VCaP (cell line): ENCODE measurements around the gene SIAH3.

Source experiments
- H3K27ac ChIP-seq: fragments of 450-650 bp; 2 replicates; pipeline ENCODE4 v1.5.1; 2017
- TF ChIP-seq, protein P1 (sequence below): fragments of 450-650 bp; conservative IDR thresholded peaks from 2 replicates; pipeline ENCODE4 v1.5.1; 2017; ENCODE audit warnings: mild to moderate bottlenecking, moderate library complexity

SIAH3 gene

GRCh38 chr13:45787346-45787745 lies 64.2 kb downstream of the SIAH3 start:
- no peak overlapping the region for H3K27ac ChIP-seq
- TF ChIP-seq, protein P1, sequence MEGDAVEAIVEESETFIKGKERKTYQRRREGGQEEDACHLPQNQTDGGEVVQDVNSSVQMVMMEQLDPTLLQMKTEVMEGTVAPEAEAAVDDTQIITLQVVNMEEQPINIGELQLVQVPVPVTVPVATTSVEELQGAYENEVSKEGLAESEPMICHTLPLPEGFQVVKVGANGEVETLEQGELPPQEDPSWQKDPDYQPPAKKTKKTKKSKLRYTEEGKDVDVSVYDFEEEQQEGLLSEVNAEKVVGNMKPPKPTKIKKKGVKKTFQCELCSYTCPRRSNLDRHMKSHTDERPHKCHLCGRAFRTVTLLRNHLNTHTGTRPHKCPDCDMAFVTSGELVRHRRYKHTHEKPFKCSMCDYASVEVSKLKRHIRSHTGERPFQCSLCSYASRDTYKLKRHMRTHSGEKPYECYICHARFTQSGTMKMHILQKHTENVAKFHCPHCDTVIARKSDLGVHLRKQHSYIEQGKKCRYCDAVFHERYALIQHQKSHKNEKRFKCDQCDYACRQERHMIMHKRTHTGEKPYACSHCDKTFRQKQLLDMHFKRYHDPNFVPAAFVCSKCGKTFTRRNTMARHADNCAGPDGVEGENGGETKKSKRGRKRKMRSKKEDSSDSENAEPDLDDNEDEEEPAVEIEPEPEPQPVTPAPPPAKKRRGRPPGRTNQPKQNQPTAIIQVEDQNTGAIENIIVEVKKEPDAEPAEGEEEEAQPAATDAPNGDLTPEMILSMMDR: no peak

- TF ChIP-seq, protein P1: no peak
- no peak overlapping the region for H3K27ac ChIP-seq
Observed at GRCh38 chr13:45786293-45786920, 65.1 kb downstream of the SIAH3 start.

GRCh38 chr13:45784755-45785675 lies 66.5 kb downstream of the SIAH3 start:
- TF ChIP-seq, protein P1: no peak
- no peak overlapping the region for H3K27ac ChIP-seq

- TF ChIP-seq, protein P1: no peak
- H3K27ac ChIP-seq: no peak overlapping the region
Observed at GRCh38 chr13:45783346-45784043, 68.1 kb downstream of the SIAH3 start.

- TF ChIP-seq, protein P1: no peak
- H3K27ac ChIP-seq: no peak overlapping the region
Observed at GRCh38 chr13:45782327-45783045, 69.1 kb downstream of the SIAH3 start.

DNA sequence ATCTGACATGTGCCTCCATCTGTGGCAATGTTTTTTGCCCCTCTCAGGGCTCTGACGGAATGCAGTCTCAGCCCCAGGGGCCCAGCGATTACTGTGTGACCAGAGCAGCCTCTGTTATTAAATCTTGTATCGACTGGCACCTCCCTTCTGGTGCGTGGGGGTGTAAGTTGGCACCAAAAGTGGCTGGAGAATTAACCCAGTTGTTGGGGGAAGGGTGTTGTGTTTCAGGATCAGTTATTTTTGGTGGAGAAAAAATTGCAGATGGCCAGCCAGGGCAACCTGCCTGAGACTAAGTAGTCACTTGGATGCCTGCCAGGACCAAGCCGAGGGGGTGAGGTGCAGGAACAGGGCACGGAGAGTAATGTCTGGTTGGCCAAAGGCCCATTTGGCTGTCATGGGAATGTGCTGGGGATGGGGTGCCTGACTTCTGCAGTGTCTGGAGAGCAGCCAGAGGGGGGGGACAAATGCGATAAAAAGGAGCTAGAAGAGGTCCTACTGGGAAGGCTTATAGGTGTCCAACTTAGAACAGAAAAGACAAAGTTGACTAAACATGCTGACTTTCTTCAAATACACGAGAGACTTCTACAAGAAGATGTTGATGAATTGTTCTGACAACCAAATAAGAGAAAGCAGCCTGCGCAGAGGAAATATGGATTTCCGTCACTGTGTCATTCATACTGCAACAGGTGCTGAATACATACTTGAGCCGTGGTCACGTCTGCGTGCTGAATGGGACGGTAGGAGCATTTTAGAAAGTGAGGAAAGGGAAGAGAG lies 69.8 kb downstream of the SIAH3 start:
- no peak overlapping the region for H3K27ac ChIP-seq
- TF ChIP-seq, protein P1: no peak
